VCaP (cell line): Measurements from ENCODE around the gene WDR37.
A peak's percentile ranks its signal among the peaks of the same experiment; 100 is the strongest.
"Not testable (repeated sequence)": the region's sequence is repeated elsewhere in the genome, so short reads cannot be mapped to it uniquely, and the experiment has no call there.

Experiments
- H3K27ac ChIP-seq: fragments of 450-650 bp; 2 replicates; pipeline ENCODE4 v1.5.1; 2017
- TF ChIP-seq, protein P1 (sequence below): fragments of 450-650 bp; conservative IDR thresholded peaks from 2 replicates; pipeline ENCODE4 v1.5.1; 2017; ENCODE audit warnings: mild to moderate bottlenecking, moderate library complexity

Gene WDR37, protein sequence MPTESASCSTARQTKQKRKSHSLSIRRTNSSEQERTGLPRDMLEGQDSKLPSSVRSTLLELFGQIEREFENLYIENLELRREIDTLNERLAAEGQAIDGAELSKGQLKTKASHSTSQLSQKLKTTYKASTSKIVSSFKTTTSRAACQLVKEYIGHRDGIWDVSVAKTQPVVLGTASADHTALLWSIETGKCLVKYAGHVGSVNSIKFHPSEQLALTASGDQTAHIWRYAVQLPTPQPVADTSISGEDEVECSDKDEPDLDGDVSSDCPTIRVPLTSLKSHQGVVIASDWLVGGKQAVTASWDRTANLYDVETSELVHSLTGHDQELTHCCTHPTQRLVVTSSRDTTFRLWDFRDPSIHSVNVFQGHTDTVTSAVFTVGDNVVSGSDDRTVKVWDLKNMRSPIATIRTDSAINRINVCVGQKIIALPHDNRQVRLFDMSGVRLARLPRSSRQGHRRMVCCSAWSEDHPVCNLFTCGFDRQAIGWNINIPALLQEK

GRCh38 chr10:1056326-1057105 lies at the start of gene WDR37:
WDR37 (plus strand) TSS chr10:1056385; CDS start chr10:1072156, 15,771 bp downstream.
- H3K27ac ChIP-seq = peak within 1 kb of the TSS; percentile 93
- TF ChIP-seq, protein P1, sequence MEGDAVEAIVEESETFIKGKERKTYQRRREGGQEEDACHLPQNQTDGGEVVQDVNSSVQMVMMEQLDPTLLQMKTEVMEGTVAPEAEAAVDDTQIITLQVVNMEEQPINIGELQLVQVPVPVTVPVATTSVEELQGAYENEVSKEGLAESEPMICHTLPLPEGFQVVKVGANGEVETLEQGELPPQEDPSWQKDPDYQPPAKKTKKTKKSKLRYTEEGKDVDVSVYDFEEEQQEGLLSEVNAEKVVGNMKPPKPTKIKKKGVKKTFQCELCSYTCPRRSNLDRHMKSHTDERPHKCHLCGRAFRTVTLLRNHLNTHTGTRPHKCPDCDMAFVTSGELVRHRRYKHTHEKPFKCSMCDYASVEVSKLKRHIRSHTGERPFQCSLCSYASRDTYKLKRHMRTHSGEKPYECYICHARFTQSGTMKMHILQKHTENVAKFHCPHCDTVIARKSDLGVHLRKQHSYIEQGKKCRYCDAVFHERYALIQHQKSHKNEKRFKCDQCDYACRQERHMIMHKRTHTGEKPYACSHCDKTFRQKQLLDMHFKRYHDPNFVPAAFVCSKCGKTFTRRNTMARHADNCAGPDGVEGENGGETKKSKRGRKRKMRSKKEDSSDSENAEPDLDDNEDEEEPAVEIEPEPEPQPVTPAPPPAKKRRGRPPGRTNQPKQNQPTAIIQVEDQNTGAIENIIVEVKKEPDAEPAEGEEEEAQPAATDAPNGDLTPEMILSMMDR = no peak

- TF ChIP-seq, protein P1 = no peak
- H3K27ac ChIP-seq = no peak overlapping the region
Observed at GRCh38 chr10:1006573-1006972, 49.6 kb upstream of the WDR37 start.

- TF ChIP-seq, protein P1 = no peak
- H3K27ac ChIP-seq = peak overlapping the region; percentile 23; the same call in 1 of the 2 replicates
Observed at GRCh38 chr10:1007583-1007982, 48.6 kb upstream of the WDR37 start.

- no peak overlapping the region for H3K27ac ChIP-seq
- TF ChIP-seq, protein P1 = no peak
Observed at GRCh38 chr10:1009071-1009494, 47.1 kb upstream of the WDR37 start.

DNA sequence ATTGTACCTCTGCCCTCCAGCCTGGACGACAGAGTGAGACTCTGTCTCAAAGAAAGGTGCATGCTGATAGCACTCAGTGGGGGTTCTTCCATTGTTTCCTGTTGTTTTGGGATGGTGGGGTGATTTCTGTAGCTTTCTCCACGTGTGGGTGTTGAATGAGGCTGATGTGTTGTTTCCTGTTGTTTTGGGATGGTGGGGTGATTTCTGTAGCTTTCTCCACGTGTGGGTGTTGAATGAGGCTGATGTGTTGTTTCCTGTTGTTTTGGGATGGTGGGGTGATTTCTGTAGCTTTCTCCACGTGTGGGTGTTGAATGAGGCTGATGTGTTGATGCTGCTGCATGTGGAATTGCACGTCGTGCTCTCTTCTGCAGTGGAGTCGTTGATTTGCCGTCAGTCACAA lies 46.2 kb upstream of the WDR37 start:
- not testable (repeated sequence) for H3K27ac ChIP-seq

- H3K27ac ChIP-seq = no peak overlapping the region
- TF ChIP-seq, protein P1 = no peak
Observed at GRCh38 chr10:1010703-1011102, 45.5 kb upstream of the WDR37 start.

- no peak overlapping the region for H3K27ac ChIP-seq
- TF ChIP-seq, protein P1 = no peak
Observed at GRCh38 chr10:1011696-1012095, 44.5 kb upstream of the WDR37 start.
